ENCODE data around the gene ARHGAP9.
"Not testable (repeated sequence)": the region's sequence is repeated elsewhere in the genome, so short reads cannot be mapped to it uniquely, and the experiment has no call there.

DNA sequence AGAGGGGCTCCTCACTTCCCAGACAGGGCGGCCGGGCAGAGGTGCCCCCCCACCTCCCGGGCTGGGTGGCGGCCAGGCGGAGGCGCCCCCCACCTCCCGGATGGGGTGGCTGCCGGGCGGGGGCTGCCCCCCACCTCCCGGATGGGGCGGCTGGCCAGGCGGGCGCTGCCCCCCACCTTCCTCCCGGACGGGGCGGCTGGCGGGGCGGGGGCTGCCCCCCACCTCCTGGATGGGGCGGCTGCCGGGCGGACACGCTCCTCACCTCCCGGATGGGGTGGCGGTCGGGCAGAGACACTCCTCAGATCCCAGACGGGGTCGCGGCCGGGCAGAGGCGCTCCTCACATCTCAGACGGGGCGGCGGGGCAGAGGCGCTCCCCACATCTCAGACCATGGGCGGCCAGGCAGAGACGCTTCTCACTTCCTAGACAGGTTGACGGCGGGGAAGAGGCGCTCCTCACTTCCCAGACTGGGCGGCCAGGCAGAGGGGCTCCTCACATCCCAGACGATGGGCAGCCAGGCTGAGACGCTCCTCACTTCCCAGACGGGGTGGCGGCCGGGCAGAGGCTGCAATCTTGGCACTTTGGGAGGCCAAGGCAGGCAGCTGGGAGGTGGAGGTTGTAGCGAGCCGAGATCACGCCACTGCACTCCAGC lies 15.5 kb upstream of the ARHGAP9 start:
- TF ChIP-seq, protein P1, sequence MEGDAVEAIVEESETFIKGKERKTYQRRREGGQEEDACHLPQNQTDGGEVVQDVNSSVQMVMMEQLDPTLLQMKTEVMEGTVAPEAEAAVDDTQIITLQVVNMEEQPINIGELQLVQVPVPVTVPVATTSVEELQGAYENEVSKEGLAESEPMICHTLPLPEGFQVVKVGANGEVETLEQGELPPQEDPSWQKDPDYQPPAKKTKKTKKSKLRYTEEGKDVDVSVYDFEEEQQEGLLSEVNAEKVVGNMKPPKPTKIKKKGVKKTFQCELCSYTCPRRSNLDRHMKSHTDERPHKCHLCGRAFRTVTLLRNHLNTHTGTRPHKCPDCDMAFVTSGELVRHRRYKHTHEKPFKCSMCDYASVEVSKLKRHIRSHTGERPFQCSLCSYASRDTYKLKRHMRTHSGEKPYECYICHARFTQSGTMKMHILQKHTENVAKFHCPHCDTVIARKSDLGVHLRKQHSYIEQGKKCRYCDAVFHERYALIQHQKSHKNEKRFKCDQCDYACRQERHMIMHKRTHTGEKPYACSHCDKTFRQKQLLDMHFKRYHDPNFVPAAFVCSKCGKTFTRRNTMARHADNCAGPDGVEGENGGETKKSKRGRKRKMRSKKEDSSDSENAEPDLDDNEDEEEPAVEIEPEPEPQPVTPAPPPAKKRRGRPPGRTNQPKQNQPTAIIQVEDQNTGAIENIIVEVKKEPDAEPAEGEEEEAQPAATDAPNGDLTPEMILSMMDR (IDR thresholded peaks at IDR 0.05; ENCODE audit: low read length) = not testable (repeated sequence)
- TF ChIP-seq EZH2 (optimal IDR thresholded peaks at IDR 0.05; ENCODE audit: low read depth, low read length); EZH2phosphoT487 (IDR thresholded peaks at IDR 0.05; ENCODE audit: low read length): not testable (repeated sequence)

Measured in MM.1S (cell line).